ENCODE measurements around the gene MACF1. TPM values are rescaled to one million over a fixed set of nuclear protein-coding genes. Genes with fewer than 3 reads are reported as not detected.
"Not testable (repeated sequence)": the region's sequence is repeated elsewhere in the genome, so short reads cannot be mapped to it uniquely, and the experiment has no call there.

MACF1 gene
- total RNA-seq (2014; rRNA removed; shearing (Covaris generic)): 77.4 and 79.5 TPM in 2 replicates

GRCh38 chr1:39204441-39205081, at the start of gene MACF1:
MACF1 (plus strand) TSS chr1:39204695; CDS start chr1:39205023, 328 bp downstream.
- DNase-seq (ENCODE audit: low spot score): no peak

GRCh38 chr1:39157304-39157703, 47.2 kb upstream of the MACF1 start:
- no peak for DNase-seq (ENCODE audit: low spot score)

- peak; percentile 97 for DNase-seq (ENCODE audit: low spot score)
Observed at GRCh38 chr1:39158327-39159086, 46.0 kb upstream of the MACF1 start.

- DNase-seq (ENCODE audit: low spot score): peak; percentile 82
Observed at GRCh38 chr1:39159224-39160036, 45.1 kb upstream of the MACF1 start.

GRCh38 chr1:39160703-39161102, 43.8 kb upstream of the MACF1 start:
- DNase-seq (ENCODE audit: low spot score): no peak

- not testable (repeated sequence) for DNase-seq (ENCODE audit: low spot score)
Observed at GRCh38 chr1:39161811-39162210, 42.7 kb upstream of the MACF1 start.

GRCh38 chr1:39163469-39163868, 41.0 kb upstream of the MACF1 start:
- DNase-seq (ENCODE audit: low spot score): no peak

GRCh38 chr1:39164256-39164655, 40.2 kb upstream of the MACF1 start:
- no peak for DNase-seq (ENCODE audit: low spot score)

- DNase-seq (ENCODE audit: low spot score): no peak
Observed at GRCh38 chr1:39165049-39165448, 39.4 kb upstream of the MACF1 start.

GRCh38 chr1:39165488-39165887, 39.0 kb upstream of the MACF1 start:
- DNase-seq (ENCODE audit: low spot score): no peak

- no peak for DNase-seq (ENCODE audit: low spot score)
Observed at GRCh38 chr1:39167632-39168209, 36.8 kb upstream of the MACF1 start.

GRCh38 chr1:39168301-39169080, 36.0 kb upstream of the MACF1 start:
- DNase-seq (ENCODE audit: low spot score): no peak

- no peak for DNase-seq (ENCODE audit: low spot score)
Observed at GRCh38 chr1:39170731-39171667, 33.5 kb upstream of the MACF1 start.

- no peak for DNase-seq (ENCODE audit: low spot score)
Observed at GRCh38 chr1:39173119-39173994, 31.1 kb upstream of the MACF1 start.

GRCh38 chr1:39173995-39174380, 30.5 kb upstream of the MACF1 start:
- no peak for DNase-seq (ENCODE audit: low spot score)

GRCh38 chr1:39174390-39175081, 30.0 kb upstream of the MACF1 start:
- no peak for DNase-seq (ENCODE audit: low spot score)

- DNase-seq (ENCODE audit: low spot score): no peak
Observed at GRCh38 chr1:39177706-39178105, 26.8 kb upstream of the MACF1 start.
